NCI-H2081 (cell line): ENCODE data around the gene SYNGAP1.
"Not testable (repeated sequence)": the region's sequence is repeated elsewhere in the genome, so short reads cannot be mapped to it uniquely, and the experiment has no call there.

Experiments
- DNase-seq, 2 experiments: peaks; one replicate each; lab custom pipeline; 2025; lab: John Stamatoyannopoulos, UW

The SYNGAP1 gene

DNA sequence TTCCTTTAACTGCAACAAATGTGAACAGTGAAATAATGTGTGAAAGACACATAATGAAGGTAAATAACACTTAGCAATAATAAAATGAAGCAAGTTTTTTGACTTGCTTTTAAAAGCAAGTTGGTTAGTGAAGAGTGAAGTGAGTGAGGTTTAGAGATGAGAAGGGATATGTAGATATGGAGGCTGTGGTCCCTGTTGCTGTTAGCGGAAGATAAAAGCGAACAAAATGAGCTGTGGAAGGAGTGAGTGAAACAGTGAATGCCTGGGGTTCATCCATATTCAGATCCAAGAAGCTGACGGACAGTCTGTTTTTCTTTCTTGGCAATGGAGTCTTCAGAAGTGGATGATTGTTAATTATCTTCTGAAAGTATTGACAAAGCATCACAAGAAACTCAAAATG lies 58.0 kb downstream of the SYNGAP1 start:
- DNase-seq: no peak

DNA sequence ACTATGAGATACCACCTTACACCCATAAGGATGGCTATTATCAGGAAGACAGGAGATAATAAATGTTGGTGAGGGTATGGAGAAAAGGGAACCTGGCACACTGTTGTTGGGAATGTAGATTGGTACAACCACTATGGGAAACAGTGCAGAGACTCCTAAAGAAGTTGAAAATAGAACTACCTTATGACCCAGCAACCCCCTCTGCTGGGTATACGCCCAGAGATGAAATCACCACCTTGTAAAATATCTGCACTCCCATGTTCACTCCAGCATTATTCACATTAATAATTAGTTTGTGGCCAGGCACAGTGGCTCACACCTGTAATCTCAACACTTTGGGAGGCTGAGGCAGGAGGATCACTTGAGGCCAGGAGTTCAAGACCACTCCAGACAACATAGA lies 61.3 kb downstream of the SYNGAP1 start:
- no peak for DNase-seq

DNA sequence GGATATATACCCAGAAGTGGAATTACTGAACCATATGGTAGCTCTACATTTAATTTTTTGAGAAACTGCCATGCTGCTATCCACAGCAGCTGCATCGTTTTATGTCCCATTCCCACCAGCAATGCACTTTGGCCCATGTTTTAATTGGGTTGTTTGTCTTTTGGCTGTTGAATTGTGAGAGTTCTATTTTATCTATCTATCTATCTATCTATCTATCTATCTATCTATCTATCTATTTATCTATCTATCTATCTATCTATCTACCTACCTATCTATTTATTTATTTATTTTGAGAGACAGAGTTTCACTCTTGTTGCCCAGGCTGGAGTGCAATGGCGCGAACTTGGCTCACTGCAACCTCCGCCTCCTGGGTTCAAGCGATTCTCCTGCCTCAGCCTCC lies 62.8 kb downstream of the SYNGAP1 start:
- DNase-seq: not testable (repeated sequence)

DNA sequence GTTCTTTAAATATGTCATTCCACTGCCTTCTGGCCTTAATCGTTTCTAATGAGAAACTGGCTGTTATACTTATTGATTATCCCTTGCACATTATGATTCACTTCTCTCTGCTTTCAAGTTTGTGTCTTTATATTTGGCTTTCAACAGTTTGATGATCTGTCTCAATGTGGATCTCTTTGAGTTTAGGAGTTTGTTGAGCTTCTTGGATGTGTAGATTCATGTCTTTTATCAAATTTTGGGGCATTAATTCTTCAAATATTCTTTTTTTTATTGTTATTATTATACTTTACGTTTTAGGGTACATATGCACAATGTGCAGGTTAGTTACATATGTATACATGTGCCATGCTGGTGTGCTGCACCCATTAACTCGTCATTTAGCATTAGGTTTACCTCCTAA lies 63.8 kb downstream of the SYNGAP1 start:
- DNase-seq: no peak

DNA sequence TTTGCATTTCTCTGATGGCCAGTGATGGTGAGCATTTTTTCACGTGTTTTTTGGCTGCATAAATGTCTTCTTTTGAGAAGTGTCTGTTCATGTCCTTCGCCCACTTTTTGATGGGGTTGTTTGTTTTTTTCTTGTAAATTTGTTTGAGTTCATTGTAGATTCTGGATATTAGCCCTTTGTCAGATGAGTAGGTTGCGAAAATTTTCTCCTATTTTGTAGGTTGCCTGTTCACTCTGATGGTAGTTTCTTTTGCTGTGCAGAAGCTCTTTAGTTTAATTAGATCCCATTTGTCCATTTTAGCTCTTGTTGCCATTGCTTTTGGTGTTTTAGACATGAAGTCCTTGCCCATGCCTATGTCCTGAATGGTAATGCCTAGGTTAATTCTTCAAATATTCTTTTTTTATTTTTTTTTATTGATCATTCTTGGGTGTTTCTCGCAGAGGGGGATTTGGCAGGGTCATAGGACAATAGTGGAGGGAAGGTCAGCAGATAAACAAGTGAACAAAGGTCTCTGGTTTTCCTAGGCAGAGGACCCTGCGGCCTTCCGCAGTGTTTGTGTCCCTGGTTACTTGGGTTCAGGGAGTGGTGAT lies 64.9 kb downstream of the SYNGAP1 start:
- DNase-seq: not testable (repeated sequence)

DNA sequence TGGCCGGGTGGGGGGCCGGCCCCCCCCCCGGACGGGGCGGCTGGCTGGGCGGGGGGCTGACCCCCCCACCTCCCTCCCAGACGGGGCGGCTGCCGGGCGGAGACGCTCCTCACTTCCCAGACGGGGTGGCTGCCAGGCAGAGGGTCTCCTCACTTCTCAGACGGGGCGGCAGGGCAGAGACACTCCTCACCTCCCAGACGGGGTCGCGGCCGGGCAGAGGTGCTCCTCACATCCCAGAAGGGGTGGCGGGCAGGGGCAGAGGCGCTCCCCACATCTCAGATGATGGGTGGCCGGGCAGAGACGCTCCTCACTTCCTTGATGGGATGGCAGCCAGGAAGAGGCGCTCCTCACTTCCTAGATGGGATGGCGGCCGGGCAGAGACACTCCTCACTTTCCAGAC lies 65.8 kb downstream of the SYNGAP1 start:
- not testable (repeated sequence) for DNase-seq

DNA sequence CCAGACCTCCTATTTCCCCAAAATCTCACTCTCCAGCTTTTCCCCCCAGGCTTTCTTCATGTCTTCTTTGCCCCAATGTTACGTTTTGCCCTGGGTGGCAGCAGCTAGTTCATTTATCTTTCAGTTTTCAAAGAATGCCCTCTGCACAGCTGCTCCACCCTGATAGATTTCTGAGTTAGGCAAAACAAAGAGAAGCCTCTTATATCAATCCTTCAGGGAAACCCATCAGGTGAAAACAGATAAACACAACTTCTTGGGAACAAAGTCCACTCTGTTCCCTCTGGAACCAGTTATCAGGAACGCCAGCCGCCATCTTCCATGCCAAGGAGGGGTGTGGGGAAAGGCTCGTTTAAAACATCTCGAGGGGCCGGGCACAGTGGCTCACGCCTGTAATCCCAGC lies 68.5 kb downstream of the SYNGAP1 start:
- DNase-seq: no peak

DNA sequence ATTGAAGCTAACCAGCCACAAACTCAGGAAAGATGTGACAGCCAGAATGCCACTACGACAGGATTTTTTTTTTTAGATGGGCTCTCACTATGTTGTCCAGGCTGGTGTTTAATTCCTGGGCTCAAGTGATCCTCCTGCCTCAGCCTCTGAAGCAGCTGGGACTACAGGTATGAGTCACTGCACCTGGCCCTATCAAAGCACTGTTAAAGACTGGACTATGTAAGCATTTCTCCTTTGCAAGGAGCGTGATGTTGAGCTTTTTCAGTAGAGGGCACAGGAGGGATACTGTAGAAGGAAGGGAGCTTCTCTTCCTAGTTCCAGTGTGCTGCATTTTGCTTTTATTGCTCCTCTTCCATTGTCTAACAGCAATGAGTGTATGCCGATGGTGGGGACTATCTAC lies 70.3 kb downstream of the SYNGAP1 start:
- DNase-seq: no peak

DNA sequence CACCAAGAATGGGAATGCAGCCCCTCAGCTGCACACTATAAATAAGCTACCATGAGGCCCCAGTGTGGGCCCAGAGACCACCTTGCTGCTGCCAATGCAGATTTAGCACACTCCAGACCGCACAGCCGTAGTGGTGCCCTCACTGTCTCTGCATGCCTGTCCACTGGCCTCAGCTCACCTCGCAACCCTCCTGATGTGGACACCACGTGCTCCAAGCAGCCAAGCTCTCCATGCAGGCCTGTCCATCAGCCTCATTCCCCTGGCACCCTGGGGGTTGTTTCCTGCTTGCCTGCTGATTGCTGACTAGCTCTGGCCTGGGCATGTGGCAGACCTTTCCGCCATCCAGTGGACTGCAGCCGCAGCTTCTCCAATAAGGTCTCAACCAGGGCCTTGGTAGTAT lies 70.8 kb downstream of the SYNGAP1 start:
- no peak for DNase-seq

DNA sequence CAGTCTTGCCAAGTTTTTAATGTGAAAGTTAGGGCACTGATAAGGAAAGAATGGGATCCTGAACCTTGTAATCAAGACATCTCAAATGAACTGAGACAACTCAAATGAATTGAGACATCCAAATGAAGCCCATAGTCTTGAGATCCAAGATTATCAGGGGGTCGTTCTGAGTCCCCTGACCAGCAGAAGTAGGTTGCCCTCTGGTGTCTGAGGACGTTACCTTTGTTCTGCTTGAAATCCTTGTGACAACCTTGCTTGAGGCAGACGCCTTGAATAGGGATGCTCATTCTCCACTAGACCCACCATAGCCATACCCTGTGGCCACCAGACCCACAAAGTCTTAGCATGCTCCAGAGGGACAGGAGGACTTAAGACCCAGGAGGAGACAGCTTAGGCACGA lies 72.2 kb downstream of the SYNGAP1 start:
- DNase-seq: no peak

DNA sequence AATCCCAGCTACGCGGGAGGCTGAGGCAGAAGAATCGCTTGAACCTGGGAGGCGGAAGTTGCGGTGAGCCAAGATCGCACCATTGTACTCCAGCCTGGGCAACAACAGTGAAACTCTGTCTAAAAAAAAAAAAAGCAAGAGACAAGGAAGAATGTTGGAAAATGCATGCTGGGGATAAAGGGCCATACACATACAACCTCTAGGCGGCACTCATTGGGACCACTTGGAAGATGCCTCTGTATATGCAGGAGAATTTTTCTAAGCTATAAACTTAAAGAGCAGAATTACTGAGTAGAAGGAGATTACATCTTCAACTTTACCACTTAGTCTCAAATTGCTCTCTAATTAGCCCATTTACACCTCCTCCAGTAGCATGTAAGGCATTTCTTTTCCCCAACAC lies 77.3 kb downstream of the SYNGAP1 start:
- DNase-seq: no peak

DNA sequence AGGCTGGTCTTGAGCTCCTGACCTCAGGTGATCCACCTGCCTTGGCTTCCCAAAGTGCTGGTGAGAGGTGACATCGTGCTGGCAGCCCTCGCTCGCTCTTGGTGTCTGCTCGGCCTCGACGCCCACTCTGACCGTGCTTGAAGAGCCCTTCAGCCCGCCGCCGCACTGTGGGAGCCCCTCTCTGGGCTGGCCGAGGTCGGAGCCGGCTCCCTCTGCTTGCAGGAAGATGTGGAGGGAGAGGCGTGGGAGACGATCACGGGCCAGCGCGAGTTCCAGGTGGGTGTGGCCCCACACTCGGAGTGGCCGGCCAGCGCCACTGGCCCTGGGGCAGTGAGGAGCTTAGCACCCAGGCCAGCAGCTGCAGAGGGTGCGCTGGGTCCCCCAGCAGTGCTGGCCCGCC lies 82.6 kb downstream of the SYNGAP1 start:
- DNase-seq: no peak

DNA sequence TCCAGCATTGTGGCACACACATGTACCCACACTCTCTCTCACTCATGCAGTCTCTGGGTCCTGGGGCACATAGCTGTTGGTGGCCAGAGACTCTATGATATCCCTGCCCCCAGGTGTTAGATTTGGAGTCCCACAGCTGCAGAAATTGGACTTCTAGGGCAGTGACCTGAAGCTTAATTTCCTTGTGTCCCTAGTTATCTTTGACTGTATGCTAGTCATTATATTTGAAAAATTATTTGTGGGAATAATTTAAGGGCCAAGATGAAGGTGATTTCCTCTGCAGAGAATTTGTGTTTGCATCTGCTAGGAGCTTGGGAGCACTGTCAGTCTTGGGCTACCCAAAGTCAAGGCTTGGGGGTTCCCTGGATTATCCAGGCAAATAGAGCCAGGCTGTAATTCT lies 84.6 kb downstream of the SYNGAP1 start:
- DNase-seq: no peak
